GM12892 (cell line): ENCODE data around the gene SPDYE16.
"Not testable (repeated sequence)": the region's sequence is repeated elsewhere in the genome, so short reads cannot be mapped to it uniquely, and the experiment has no call there.

Experiments
- POLR2A ChIP-seq: IDR thresholded peaks from 2 replicates; pipeline ENCODE4 v1.6.1; 2011; ENCODE audit warnings: low read depth, low read length, control low read depth
- POLR2AphosphoS5 ChIP-seq: IDR thresholded peaks from 2 replicates; pipeline ENCODE4 v1.6.1; 2011; ENCODE audit warnings: low read depth, low read length, control low read depth

- TF ChIP-seq POLR2AphosphoS5, POLR2A: not testable (repeated sequence)
Measured at GRCh38 chr7:76575431-76575830, 32.3 kb upstream of the SPDYE16 start.
